Naive thymus-derived CD8-positive, alpha-beta T cell (primary cell): Measurements from ENCODE around the gene KRTAP10-4. TPM values are rescaled to one million over a fixed set of nuclear protein-coding genes. Genes with fewer than 3 reads are reported as not detected.
"Not testable (repeated sequence)": the region's sequence is repeated elsewhere in the genome, so short reads cannot be mapped to it uniquely, and the experiment has no call there.

Experiments
- ATAC-seq, 2 donors: fragments of 150-1000 bp; cut with Tn5 transposase in 1 of 2; sonication (Bioruptor Pico), chemical (Tn5 transposase) in 1 of 2; 1 replicate in 1 of 2; 2 replicates in 1 of 2; pipeline ENCODE4 v1.10.0; 2021; ENCODE audit warnings: mild to moderate bottlenecking in 2 of 2, moderate library complexity in 2 of 2
- POLR2A ChIA-PET: fragments of 350-600 bp; sonication (Branson Sonifier 250); formaldehyde crosslinking; loops from one replicate; lab custom pipeline; 2021; ENCODE audit warnings: antibody characterized with exemption; lab: Charles Lee
- DNase-seq, 10 donors: peaks; one replicate each; pipeline versions ENCODE4 v3.0.0 to v3.0.0-alpha.2; 2020 to 2022
- H3K27ac Mint-ChIP-seq, 10 donors: one replicate each; pipeline ENCODE4 v1.8.0; 2020 to 2022; ENCODE audit warnings: mild to moderate bottlenecking in 10 of 10, mixed read lengths in 10 of 10, moderate library complexity in 4 of 10, inconsistent platforms in 1 of 10
- H3K27me3 Mint-ChIP-seq, 5 donors: one replicate each; pipeline ENCODE4 v1.8.0; 2021 to 2022; ENCODE audit warnings: mixed read lengths in 5 of 5
- H3K36me3 Mint-ChIP-seq, 3 donors: one replicate each; pipeline ENCODE4 v1.8.0; 2020 to 2022; ENCODE audit warnings: mixed read lengths in 3 of 3, mild to moderate bottlenecking in 2 of 3, inconsistent platforms in 1 of 3
- H3K4me1 Mint-ChIP-seq, 4 donors: one replicate each; pipeline ENCODE4 v1.8.0; 2021 to 2022; ENCODE audit warnings: mixed read lengths in 4 of 4
- H3K4me3 Mint-ChIP-seq, 10 donors: one replicate each; pipeline ENCODE4 v1.8.0; 2020 to 2022; ENCODE audit warnings: mild to moderate bottlenecking in 10 of 10, mixed read lengths in 10 of 10, moderate library complexity in 6 of 10, inconsistent platforms in 1 of 10
- H3K9me3 Mint-ChIP-seq, 9 donors: one replicate each; pipeline ENCODE4 v1.8.0; 2020 to 2022; ENCODE audit warnings: mixed read lengths in 9 of 9, mild to moderate bottlenecking in 3 of 9, inconsistent platforms in 1 of 9, moderate library complexity in 1 of 9
- polyA plus RNA-seq, 3 donors: library from polyadenylated mRNA; unstranded; fragments of 300-500 nt; fragmentation: Illumina TruSeq; gene quantifications; one replicate each; pipeline ENCODE4 v1.2.3, GENCODE V29; 2021
- total RNA-seq, 8 experiments: library from RNA in 2 of 8; stranded (reverse) in 2 of 8; gene quantifications; one replicate each; pipeline ENCODE4 v1.2.3 and lab custom pipeline; 2021 to 2026

The KRTAP10-4 gene
- total and polyA plus RNA-seq, 5 experiments from 2014 or later: not detected

DNA sequence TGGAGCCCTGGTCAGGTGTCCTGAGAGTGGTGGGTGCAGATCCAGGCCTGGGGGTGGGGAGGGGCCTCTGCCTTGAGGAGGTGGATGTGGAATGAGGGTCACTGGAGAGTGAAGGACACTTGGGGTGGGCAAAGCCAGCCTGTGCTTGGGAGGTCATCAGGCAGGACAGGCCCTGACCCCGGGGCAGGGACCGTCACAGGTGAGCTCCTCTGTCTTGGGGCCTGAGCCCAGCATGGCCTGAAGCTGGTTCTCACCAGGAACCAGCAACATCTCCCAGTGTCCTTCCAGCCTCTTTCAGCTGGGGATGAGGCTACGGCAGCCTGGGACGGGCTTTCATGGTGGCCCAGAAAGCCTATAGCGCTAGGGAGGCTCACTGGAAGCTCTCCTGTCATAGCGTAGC is 21.4 kb upstream of the KRTAP10-4 start:
- ATAC-seq: no peak
- Mint-ChIP-seq H3K27ac (peak overlapping the region in 4 of 10 donors; percentile 8 to 62 (median 28)), H3K9me3 (peaks cover 2 to 36% (median 20%) of the 10 kb centered on the region in 9 donors), H3K4me3 (no peak overlapping the region), H3K4me1 (peaks cover 20 to 29% (median 25%) of the 10 kb centered on the region in 4 donors), H3K27me3 (peaks cover 0 to 3% (median 0%) of the 10 kb centered on the region in 5 donors), H3K36me3 (peaks cover 7 to 25% (median 18%) of the 10 kb centered on the region in 3 donors)
- no peak for DNase-seq
- POLR2A ChIA-PET: no interaction called here

DNA sequence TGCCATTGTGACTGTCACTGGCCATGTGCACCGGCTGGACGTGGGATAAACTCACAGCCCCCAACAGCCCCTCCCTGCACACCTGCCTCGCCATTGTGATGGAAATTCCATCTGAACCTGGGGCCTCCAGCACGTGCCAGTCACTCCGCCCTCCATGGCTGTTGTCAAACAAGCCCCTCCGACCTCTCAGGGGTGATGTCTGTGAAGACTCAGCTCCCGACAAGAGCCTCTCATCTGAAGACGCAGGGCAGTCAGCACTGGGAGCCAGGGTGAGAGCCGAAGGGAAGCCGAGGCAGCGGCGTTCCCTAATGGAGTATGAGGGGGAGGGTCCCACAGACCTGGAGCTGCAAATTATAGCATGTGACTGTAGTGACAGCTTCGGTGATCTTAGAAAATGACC is 20.8 kb upstream of the KRTAP10-4 start:
- Mint-ChIP-seq H3K4me1 (peaks cover 15 to 24% (median 20%) of the 10 kb centered on the region in 4 donors), H3K9me3 (peaks cover under 1 to 31% (median 14%) of the 10 kb centered on the region in 9 donors), H3K27ac (peak overlapping the region in 1 of 10 donors; percentile 7), H3K36me3 (peaks cover 7 to 20% (median 13%) of the 10 kb centered on the region in 3 donors), H3K27me3 (peaks cover 0 to 3% (median 0%) of the 10 kb centered on the region in 5 donors), H3K4me3 (no peak overlapping the region)
- ATAC-seq (no peak), DNase-seq (no peak)
- POLR2A ChIA-PET: no interaction called here

DNA sequence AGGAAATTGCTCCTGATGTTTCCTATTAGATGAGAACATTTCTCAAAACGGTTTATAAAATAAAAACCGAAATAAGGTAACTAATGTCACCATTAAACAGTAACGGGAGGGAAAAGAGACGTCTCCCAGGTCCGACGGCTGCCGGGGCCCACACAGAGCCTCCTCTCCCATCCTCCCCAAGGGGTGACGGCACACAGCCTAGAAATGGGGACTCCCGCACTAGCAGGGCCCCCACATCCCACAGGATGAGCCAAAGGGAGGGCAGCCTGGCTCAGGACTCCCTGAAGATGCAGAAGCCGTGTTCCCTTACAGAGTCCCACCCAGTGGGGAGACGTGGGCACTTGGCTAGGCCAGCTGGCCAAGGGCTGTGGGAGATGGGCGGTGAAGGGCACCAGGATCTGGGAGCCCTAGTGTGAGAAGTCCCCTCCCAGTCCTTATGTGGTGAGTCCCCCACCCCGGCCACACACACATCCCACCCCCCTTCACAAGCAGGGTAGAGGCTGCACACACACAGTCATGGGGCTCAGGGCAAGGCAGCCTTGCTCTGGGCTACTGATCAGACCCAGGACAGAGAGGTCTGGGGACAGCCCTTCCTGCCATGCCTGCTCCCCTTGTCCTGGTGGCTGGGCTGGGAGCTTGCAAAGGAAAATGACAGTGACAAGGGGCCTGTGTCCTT is 18.2 kb upstream of the KRTAP10-4 start:
- no peak overlapping the region for H3K4me3 Mint-ChIP-seq
- no peak overlapping the region for H3K27ac Mint-ChIP-seq
- POLR2A ChIA-PET: no interaction called here
- peaks cover 7 to 17% (median 12%) of the 10 kb centered on the region in 3 donors for H3K36me3 Mint-ChIP-seq
- peaks cover 0 to 3% (median 0%) of the 10 kb centered on the region in 5 donors for H3K27me3 Mint-ChIP-seq
- DNase-seq: peak in 1 of 10 donors; percentile 45
- peaks cover under 1 to 39% (median 14%) of the 10 kb centered on the region in 9 donors for H3K9me3 Mint-ChIP-seq
- peaks cover 0 to 7% (median 5%) of the 10 kb centered on the region in 4 donors for H3K4me1 Mint-ChIP-seq
- no peak for ATAC-seq

DNA sequence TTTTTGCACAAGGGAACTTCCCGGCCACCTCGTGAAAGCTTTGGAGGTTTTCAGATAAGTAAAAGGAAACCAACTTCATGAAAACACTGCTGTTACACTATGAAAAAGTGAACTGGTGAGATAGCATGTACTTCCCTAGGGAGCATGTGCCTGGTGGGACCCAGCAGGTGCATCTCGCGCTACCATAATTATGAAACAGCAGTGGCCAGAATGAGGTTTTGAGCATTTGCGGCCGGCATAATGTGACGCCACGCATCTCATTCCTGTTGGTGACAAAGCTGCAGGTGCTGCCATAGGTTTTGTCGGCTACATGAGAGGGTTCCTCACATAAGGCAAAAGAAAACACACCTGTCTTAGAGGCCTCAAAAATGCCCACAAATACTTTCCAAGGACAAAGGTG is 16.6 kb upstream of the KRTAP10-4 start:
- no peak overlapping the region for H3K4me3 Mint-ChIP-seq
- POLR2A ChIA-PET: no interaction called here

DNA sequence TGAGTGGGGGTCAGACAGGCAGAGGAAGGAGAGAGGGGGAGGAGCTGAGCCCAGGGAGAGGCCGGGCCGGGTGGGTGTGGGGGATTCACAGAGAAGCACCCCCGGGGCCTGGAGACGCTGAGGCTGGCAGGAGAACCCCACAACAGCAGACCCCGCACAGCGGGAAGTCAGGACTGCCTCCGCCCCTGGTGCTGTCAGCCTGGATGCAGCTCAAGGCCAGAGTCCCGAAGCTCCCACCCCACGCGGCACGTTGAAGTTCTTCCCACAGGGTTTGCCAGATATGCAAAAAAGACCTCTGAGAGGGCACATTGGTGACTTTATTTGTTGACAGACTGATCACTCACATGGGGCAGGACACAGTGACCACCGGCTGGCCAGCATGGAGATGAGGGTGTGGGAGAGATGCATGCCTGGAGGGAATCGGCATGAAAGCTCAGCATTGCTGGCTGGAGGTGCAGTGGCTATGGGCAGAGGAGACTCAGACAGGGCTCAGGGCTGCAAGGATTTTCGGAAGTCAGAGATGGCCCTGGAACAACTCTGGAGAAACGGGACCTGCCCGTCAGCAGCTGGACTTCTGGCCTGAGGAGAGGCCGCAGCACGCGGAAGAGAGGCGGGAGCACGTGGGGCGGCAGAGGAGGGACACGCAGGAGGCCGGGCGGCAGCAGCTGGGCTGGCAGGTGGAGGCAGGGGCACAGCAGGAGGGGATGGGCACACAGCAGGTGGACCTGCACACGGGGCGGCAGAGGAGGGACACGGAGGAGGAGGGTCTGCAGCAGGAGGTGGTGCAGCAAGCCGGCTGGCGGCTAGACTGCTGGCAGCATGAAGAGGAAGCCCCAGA is 15.8 kb upstream of the KRTAP10-4 start:
- Mint-ChIP-seq H3K4me1 (peaks cover 0 to 3% (median 0%) of the 10 kb centered on the region in 4 donors), H3K27ac (peak overlapping the region in 3 of 10 donors; percentile 15 to 90 (median 43)), H3K9me3 (peaks cover 10 to 57% (median 29%) of the 10 kb centered on the region in 9 donors), H3K36me3 (peaks cover 5 to 32% (median 16%) of the 10 kb centered on the region in 3 donors), H3K4me3 (no peak overlapping the region), H3K27me3 (peaks cover 0 to 3% (median 0%) of the 10 kb centered on the region in 5 donors)
- DNase-seq: peak in 1 of 10 donors; percentile 45
- ATAC-seq: no peak
- POLR2A ChIA-PET: no interaction called here

More for the DNA sequence above, 16.6 kb upstream of the KRTAP10-4 start:
- Mint-ChIP-seq H3K27me3 (peaks cover 0 to 3% (median 0%) of the 10 kb centered on the region in 5 donors), H3K9me3 (peaks cover 6 to 49% (median 22%) of the 10 kb centered on the region in 9 donors), H3K4me1 (peaks cover 0 to 3% (median 0%) of the 10 kb centered on the region in 4 donors), H3K36me3 (peaks cover 5 to 24% (median 16%) of the 10 kb centered on the region in 3 donors), H3K27ac (peak overlapping the region in 1 of 10 donors; percentile 34)
- DNase-seq: no peak
- no peak for ATAC-seq

DNA sequence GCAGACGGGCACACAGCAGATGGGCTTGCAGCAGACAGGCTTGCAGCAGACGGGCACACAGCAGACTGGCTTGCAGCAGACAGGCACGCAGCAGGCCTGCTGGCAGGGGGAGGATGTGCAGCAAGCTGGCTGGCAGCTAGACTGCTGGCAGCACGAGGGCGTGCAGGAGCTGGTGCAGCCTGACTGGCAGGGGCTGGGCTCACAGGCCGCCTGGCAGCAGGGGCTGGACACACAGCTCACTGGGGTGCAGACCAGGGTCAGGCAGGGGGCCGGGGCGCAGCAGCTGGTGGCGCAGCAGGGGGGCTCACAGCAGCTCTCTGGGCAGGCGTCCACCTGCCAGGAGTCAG is 15.2 kb upstream of the KRTAP10-4 start:
- DNase-seq: peak in 1 of 10 donors; percentile 48
- H3K27ac Mint-ChIP-seq: peak overlapping the region in 1 of 10 donors; percentile 43
- POLR2A ChIA-PET, H3K4me3 Mint-ChIP-seq, H3K4me1 Mint-ChIP-seq, H3K27me3 Mint-ChIP-seq, ATAC-seq: not testable (repeated sequence)
- peaks cover under 1 to 26% (median 12%) of the 10 kb centered on the region in 3 donors for H3K36me3 Mint-ChIP-seq
- H3K9me3 Mint-ChIP-seq: peaks cover 10 to 57% (median 25%) of the 10 kb centered on the region in 9 donors

DNA sequence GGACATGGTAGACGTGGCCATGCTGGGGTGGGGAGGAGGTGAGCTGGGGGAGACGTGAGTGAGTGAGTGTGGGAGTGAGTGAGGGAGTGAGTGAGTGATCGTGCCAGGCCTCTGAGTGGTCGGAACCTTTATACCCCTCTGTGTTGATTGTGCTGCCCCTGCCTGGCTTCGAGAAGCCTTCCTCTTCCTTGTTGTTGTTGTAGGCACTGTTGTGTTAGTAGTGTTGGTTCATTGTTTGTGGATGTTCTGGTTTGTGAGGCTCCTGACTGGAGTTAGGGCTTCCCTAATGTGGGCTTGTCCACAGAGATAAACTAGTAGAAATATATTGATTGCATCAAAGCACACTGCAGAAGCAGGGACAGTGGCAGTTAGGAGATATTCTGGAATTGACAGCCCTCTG is 14.8 kb upstream of the KRTAP10-4 start, which contains the start of gene KRTAP10-3:
KRTAP10-3 (minus strand) TSS at position 101 of the 400 bp plus-strand sequence; CDS start at position 21, 80 bp downstream.
- Mint-ChIP-seq H3K4me3 (no peak within 1 kb of the TSS), H3K36me3 (peaks cover 0 to 22% (median 9%) of the 10 kb centered on the region in 3 donors), H3K9me3 (peaks cover 10 to 55% (median 22%) of the 10 kb centered on the region in 9 donors), H3K27ac (peak within 1 kb of the TSS in 4 of 10 donors; percentile 15 to 90 (median 56)), H3K4me1 (peaks cover 0 to 3% (median 0%) of the 10 kb centered on the region in 4 donors), H3K27me3 (peaks cover 0 to 3% (median 0%) of the 10 kb centered on the region in 5 donors)
- no peak for DNase-seq
- POLR2A ChIA-PET: no interaction called here
- no peak for ATAC-seq

DNA sequence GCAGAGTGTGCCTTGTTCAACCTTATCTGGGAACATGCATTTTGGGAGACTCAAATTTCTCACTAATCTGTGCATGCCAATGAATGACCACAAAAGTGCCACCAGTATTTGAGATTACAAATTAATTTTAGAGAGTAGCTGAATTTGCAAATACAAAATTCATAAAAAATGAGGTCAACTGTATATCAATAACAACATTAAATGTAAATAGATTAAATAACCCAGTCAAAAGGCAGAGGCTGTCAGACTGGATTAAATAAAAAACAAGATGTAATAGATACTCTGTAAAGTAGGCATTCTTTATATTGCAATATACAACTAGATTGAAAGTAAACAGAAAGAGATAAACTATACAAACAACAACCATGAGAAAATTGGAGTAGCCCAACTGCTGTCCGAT is 9.4 kb upstream of the KRTAP10-4 start:
- H3K36me3 Mint-ChIP-seq: peaks cover 0 to 15% (median 10%) of the 10 kb centered on the region in 3 donors
- H3K9me3 Mint-ChIP-seq: peaks cover 8 to 40% (median 19%) of the 10 kb centered on the region in 9 donors
- ATAC-seq (no peak), DNase-seq (no peak)
- H3K4me3 Mint-ChIP-seq: no peak overlapping the region
- peaks cover 0 to 2% (median 0%) of the 10 kb centered on the region in 5 donors for H3K27me3 Mint-ChIP-seq
- H3K27ac Mint-ChIP-seq: peak overlapping the region in 2 of 10 donors; percentile 3 to 70
- POLR2A ChIA-PET: no interaction called here
- peaks cover 2 to 22% (median 12%) of the 10 kb centered on the region in 4 donors for H3K4me1 Mint-ChIP-seq

DNA sequence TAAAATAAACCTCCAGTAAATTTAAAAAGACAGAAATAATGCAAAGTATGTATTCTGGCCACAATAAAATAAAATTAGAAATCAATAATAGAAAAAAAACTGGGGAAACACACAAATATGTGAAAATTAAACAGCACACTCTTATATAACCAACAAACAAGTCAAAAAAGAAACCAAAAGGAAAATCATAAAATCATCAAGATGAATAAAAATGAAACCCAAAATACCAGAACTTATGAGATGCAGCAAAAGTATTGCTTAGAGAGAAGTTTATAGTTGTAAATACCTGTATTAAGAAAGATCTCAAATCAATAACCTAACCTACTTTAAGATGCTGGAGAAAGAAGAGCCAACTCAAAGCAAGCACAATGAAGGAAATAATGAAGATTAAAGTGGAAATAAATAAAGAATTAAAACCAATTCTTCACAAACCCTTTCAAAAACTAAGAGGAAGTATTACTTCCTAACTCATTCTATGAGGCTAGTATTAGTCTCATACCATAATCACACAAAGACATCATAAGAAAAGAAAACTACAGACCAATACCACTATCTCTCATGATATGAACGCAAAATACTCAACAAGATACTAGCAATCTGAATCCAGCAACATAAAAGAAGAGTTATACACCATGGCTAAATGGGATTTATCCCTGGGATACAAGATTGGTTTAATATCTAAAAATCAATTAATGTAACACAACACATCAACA is 8.5 kb upstream of the KRTAP10-4 start:
- H3K9me3 Mint-ChIP-seq: peaks cover 8 to 32% (median 19%) of the 10 kb centered on the region in 9 donors
- DNase-seq: peak in 1 of 10 donors; percentile 13
- H3K4me1 Mint-ChIP-seq: peaks cover 2 to 22% (median 12%) of the 10 kb centered on the region in 4 donors
- peak overlapping the region in 9 of 10 donors; percentile 57 to 86 (median 70) for H3K27ac Mint-ChIP-seq
- no peaks in the 10 kb centered on the region for H3K27me3 Mint-ChIP-seq
- no peak for ATAC-seq
- POLR2A ChIA-PET: no interaction called here
- H3K36me3 Mint-ChIP-seq: peaks cover 0 to 15% (median 10%) of the 10 kb centered on the region in 3 donors
- H3K4me3 Mint-ChIP-seq: peak overlapping the region in 5 of 10 donors; percentile 4 to 36 (median 20)

DNA sequence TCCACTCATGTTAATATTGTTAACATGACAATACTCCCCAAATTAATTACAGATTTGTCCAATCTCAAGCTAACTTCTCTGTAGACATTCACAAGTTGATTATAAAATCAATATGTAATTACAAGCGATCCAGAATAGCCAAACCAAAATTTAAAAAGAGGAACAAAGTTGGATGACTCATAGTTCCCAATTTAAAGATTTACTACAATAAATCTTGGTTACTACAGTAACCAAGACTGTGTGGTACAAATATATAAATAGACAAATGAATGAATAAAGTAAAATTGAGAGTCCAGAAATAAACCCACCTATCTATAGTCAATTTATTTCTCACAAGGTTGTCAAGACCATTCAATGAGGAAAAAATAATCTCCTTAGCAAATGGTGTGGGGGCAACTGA is 7.1 kb upstream of the KRTAP10-4 start:
- H3K36me3 Mint-ChIP-seq: peaks cover 0 to 11% (median 4%) of the 10 kb centered on the region in 3 donors
- peaks cover 0 to 22% (median 7%) of the 10 kb centered on the region in 9 donors for H3K9me3 Mint-ChIP-seq
- ATAC-seq (no peak), DNase-seq (no peak)
- H3K4me3 Mint-ChIP-seq: no peak overlapping the region
- POLR2A ChIA-PET: no interaction called here
- H3K27me3 Mint-ChIP-seq: peaks cover 0 to under 1% (median 0%) of the 10 kb centered on the region in 5 donors
- peaks cover 2 to 22% (median 12%) of the 10 kb centered on the region in 4 donors for H3K4me1 Mint-ChIP-seq
- peak overlapping the region in 1 of 10 donors; percentile 27 for H3K27ac Mint-ChIP-seq

DNA sequence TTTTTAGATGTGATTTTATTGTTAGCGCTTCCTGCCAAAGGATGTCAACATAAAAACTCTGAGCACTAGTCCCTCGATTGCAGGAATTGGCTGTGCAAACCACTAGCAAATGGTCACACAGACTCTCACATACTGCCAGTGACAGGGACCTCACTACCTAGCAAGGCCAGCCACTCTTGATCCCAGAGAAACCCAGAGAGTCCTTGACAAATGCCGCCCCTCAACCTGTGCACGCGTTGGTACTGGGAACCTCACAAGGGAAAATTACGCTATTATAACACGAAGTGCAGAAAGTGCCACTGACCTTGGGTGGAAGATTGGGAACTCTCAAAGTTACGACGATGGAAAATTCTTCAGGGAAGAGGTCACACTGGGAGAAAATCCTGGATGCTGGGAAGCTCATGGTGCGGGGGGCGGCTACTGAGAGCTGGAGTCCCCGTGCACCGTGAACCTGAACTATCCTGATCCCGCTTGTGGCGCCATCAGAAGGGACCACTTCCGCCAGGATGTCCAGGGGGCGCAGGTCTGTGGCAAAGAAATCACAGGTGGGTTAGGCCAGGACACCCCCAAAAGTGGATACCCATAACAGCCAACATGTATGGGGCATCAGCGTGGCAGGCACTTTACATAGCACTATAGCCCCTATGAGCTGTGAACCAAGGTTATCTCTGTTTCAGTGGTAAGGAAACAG is 5.9 kb upstream of the KRTAP10-4 start:
- POLR2A ChIA-PET: interaction anchor here (0.8 to 1.0 kb wide), 2 partner anchors 11 to 20 kb away, joined by 3 to 4 read pairs; no protein-coding TSS in a partner anchor

More for the DNA sequence above, 5.9 kb upstream of the KRTAP10-4 start:
- Mint-ChIP-seq H3K27ac (peak overlapping the region in 1 of 10 donors; percentile 52), H3K9me3 (peaks cover 0 to 14% (median under 1%) of the 10 kb centered on the region in 9 donors), H3K4me1 (peaks cover 2 to 22% (median 12%) of the 10 kb centered on the region in 4 donors), H3K4me3 (no peak overlapping the region), H3K27me3 (peaks cover 0 to 3% (median 0%) of the 10 kb centered on the region in 5 donors), H3K36me3 (peaks cover 0 to 4% (median under 1%) of the 10 kb centered on the region in 3 donors)
- peak in 1 of 10 donors; percentile 22 for DNase-seq
- no peak for ATAC-seq
